ENCODE measurements around the gene ZNF740.

Gene ZNF740

DNA sequence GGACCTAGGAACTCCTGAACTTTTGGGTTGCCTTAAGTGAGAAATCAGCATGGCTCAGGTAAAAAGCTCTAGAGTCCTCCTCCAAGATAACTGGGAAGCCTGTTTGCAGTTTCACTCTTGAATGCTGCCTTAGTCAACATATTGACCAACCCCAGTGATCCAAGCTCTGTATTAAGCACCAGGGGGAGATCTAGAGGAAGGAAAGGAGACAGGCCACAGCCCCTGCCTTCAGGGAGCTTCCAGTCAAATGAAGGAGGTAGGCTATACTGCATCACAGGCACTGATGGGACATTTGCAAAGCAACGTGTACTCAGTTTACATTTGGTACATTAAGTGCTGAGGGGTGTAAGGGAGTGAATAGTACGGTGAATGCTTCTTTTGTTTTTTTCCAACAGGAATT is 1.4 kb downstream of the ZNF740 start:
- Histone ChIP-seq H3K9me3 (ENCODE audit: control insufficient read depth, insufficient read depth, low read length) (no peaks in the 10 kb centered on the region), H3K4me1 (ENCODE audit: insufficient read depth, low read length) (peaks cover 4% of the 10 kb centered on the region; the same call in 1 of the 2 replicates), H3K9ac (ENCODE audit: low read depth, low read length) (no peak overlapping the region), H3K36me3 (ENCODE audit: insufficient read depth, low read length) (no peaks in the 10 kb centered on the region; the same call in none of the 2 replicates)

DNA sequence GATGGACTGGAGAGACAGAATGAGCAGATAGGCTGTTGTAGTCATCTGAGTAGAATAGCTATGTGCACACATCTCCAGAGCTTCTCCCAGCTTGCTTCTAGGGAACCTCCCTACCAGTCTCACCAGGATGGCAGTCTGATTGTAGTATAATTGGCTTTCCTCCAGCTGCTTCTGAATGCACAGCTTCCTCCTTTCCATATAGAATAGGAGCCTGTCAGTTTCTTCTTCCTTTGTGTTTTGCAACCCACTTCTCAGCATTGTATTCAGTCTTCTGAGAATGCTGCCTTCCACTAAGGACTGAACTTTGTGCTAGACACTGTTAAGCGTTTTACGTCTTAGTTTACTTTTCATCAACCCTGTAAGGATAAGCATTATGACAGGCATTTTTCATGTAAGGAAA is 2.4 kb downstream of the ZNF740 start:
- Histone ChIP-seq H3K9ac (ENCODE audit: low read depth, low read length) (no peak overlapping the region), H3K4me1 (ENCODE audit: insufficient read depth, low read length) (peaks cover 4% of the 10 kb centered on the region; the same call in 1 of the 2 replicates)

GRCh38 chr12:53184828-53185227 is 4.3 kb downstream of the ZNF740 start:
- Histone ChIP-seq H3K9me3 (ENCODE audit: control insufficient read depth, insufficient read depth, low read length) (no peaks in the 10 kb centered on the region), H3K9ac (ENCODE audit: low read depth, low read length) (no peak overlapping the region), H3K4me1 (ENCODE audit: insufficient read depth, low read length) (peaks cover 4% of the 10 kb centered on the region; the same call in 1 of the 2 replicates), H3K36me3 (ENCODE audit: insufficient read depth, low read length) (no peaks in the 10 kb centered on the region; the same call in none of the 2 replicates)

More for the DNA sequence above, 2.4 kb downstream of the ZNF740 start:
- H3K36me3 ChIP-seq (ENCODE audit: insufficient read depth, low read length), result no peaks in the 10 kb centered on the region; the same call in none of the 2 replicates
- H3K9me3 ChIP-seq (ENCODE audit: control insufficient read depth, insufficient read depth, low read length), result no peaks in the 10 kb centered on the region

DNA sequence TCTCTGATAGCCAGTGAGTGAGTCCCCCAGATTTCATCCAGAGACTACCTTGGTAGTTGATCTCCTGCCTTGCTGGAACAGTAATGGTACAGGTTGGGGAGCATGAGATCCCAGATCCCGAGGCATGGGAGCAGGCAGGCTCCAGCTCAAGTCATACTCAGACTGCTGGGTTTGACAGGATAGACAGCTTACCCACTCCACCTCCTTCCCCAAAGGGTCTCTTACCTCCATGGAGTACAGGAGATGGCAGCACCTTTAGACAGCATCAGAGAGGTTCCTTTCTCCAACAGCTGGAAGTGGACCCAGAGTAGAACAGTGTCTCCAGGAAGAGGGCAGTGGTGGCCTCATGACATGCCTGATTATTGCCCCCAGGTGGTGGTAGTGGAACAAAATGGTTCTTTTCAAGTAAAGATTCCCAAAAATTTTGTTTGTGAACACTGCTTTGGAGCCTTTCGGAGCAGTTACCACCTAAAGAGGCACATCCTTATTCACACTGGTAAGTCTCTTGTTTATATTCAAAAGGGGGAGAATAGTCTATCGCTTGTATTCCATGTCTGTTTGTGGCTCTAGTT is 5.1 kb downstream of the ZNF740 start:
- Histone ChIP-seq H3K36me3 (ENCODE audit: insufficient read depth, low read length) (no peaks in the 10 kb centered on the region; the same call in none of the 2 replicates), H3K4me1 (ENCODE audit: insufficient read depth, low read length) (peaks cover 4% of the 10 kb centered on the region; the same call in 1 of the 2 replicates), H3K9me3 (ENCODE audit: control insufficient read depth, insufficient read depth, low read length) (no peaks in the 10 kb centered on the region)

DNA sequence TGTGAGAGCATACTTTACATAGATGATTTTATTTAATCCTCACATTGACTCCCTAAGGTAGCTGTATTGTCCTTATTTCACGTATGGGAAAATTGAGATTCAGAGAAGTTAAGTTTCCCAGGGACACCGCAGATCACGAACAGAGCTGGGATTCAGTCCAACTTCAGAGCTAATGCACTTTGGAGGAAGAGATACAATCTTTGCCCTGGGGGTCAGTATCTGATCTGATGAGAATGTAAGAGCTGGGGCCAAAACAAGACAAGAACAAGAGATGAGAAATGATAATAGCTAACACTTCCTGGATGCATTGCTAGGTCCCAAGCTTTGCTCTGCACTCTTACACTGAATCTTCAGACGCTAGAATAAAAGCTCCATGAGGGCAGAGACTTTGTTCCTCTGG is 6.2 kb downstream of the ZNF740 start:
- no peaks in the 10 kb centered on the region; the same call in none of the 2 replicates for H3K36me3 ChIP-seq (ENCODE audit: insufficient read depth, low read length)
- H3K4me1 ChIP-seq (ENCODE audit: insufficient read depth, low read length), result peaks cover under 1% of the 10 kb centered on the region; the same call in 1 of the 2 replicates
- no peaks in the 10 kb centered on the region for H3K9me3 ChIP-seq (ENCODE audit: control insufficient read depth, insufficient read depth, low read length)
- H3K9ac ChIP-seq (ENCODE audit: low read depth, low read length), result no peak overlapping the region

More for the DNA sequence above, 5.1 kb downstream of the ZNF740 start:
- H3K9ac ChIP-seq (ENCODE audit: low read depth, low read length), result no peak overlapping the region

DNA sequence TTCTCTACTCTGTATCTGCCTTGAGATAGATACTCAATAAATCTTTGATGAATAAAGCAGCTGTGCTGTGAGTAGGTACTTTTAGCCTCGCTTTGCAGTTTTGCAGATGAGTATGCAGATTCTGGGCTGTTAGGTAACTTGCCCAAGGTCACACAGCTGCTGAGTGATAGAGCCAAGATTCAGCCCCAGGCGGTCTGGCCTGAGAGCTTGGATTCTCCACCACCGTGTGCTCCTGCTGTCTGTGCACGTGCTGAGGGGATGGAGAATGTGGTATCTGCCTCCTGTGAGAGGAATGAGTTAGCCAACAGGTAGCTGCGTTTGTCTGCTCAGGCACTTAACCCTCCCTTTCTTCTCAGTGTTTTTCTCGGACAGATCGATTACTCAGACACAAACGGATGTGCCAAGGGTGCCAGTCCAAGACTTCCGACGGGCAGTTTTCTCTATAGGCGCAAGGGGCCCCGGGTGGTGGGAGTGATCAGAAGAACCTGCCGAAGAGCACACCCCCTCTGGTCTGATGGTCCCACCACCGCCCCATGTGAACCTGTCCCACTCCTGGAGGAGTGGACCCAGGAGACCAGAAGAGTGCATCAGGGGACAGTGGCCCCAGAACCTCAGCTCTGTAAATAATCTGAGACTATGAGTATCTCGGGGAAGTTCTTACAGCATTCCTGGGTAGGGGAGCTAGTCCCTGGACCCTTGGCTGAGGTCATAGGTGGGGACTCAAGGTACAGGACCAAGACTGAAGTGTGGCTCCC is 6.8 kb downstream of the ZNF740 start:
- no peaks in the 10 kb centered on the region for H3K9me3 ChIP-seq (ENCODE audit: control insufficient read depth, insufficient read depth, low read length)
- H3K9ac ChIP-seq (ENCODE audit: low read depth, low read length), result no peak overlapping the region
- no peaks in the 10 kb centered on the region; the same call in none of the 2 replicates for H3K36me3 ChIP-seq (ENCODE audit: insufficient read depth, low read length)
- H3K4me1 ChIP-seq (ENCODE audit: insufficient read depth, low read length), result no peaks in the 10 kb centered on the region

- no peaks in the 10 kb centered on the region; the same call in none of the 2 replicates for H3K36me3 ChIP-seq (ENCODE audit: insufficient read depth, low read length)
- H3K9ac ChIP-seq (ENCODE audit: low read depth, low read length), result no peak overlapping the region
- H3K4me1 ChIP-seq (ENCODE audit: insufficient read depth, low read length), result no peaks in the 10 kb centered on the region
- H3K9me3 ChIP-seq (ENCODE audit: control insufficient read depth, insufficient read depth, low read length), result no peaks in the 10 kb centered on the region
These were observed 9.7 kb downstream of the ZNF740 start for GRCh38 chr12:53190108-53190729.

- Histone ChIP-seq H3K4me1 (ENCODE audit: insufficient read depth, low read length) (no peaks in the 10 kb centered on the region), H3K9ac (ENCODE audit: low read depth, low read length) (no peak overlapping the region), H3K36me3 (ENCODE audit: insufficient read depth, low read length) (no peaks in the 10 kb centered on the region; the same call in 1 of the 2 replicates), H3K9me3 (ENCODE audit: control insufficient read depth, insufficient read depth, low read length) (no peaks in the 10 kb centered on the region)
These were observed 10.8 kb downstream of the ZNF740 start for GRCh38 chr12:53191096-53191884.

- H3K36me3 ChIP-seq (ENCODE audit: insufficient read depth, low read length), result no peaks in the 10 kb centered on the region
These were observed 11.5 kb downstream of the ZNF740 start for GRCh38 chr12:53191885-53192530.

GRCh38 chr12:53192531-53193021 is 12.1 kb downstream of the ZNF740 start:
- Histone ChIP-seq H3K9me3 (ENCODE audit: control insufficient read depth, insufficient read depth, low read length) (no peaks in the 10 kb centered on the region), H3K9ac (ENCODE audit: low read depth, low read length) (no peak overlapping the region), H3K4me1 (ENCODE audit: insufficient read depth, low read length) (no peaks in the 10 kb centered on the region), H3K36me3 (ENCODE audit: insufficient read depth, low read length) (no peaks in the 10 kb centered on the region)

More at GRCh38 chr12:53191885-53192530, 11.5 kb downstream of the ZNF740 start:
- Histone ChIP-seq H3K9ac (ENCODE audit: low read depth, low read length) (no peak overlapping the region), H3K4me1 (ENCODE audit: insufficient read depth, low read length) (no peaks in the 10 kb centered on the region), H3K9me3 (ENCODE audit: control insufficient read depth, insufficient read depth, low read length) (no peaks in the 10 kb centered on the region)

GRCh38 chr12:53193040-53193439 is 12.5 kb downstream of the ZNF740 start:
- H3K9me3 ChIP-seq (ENCODE audit: control insufficient read depth, insufficient read depth, low read length), result no peaks in the 10 kb centered on the region
- H3K9ac ChIP-seq (ENCODE audit: low read depth, low read length), result no peak overlapping the region
- no peaks in the 10 kb centered on the region for H3K4me1 ChIP-seq (ENCODE audit: insufficient read depth, low read length)
- H3K36me3 ChIP-seq (ENCODE audit: insufficient read depth, low read length), result no peaks in the 10 kb centered on the region

DNA sequence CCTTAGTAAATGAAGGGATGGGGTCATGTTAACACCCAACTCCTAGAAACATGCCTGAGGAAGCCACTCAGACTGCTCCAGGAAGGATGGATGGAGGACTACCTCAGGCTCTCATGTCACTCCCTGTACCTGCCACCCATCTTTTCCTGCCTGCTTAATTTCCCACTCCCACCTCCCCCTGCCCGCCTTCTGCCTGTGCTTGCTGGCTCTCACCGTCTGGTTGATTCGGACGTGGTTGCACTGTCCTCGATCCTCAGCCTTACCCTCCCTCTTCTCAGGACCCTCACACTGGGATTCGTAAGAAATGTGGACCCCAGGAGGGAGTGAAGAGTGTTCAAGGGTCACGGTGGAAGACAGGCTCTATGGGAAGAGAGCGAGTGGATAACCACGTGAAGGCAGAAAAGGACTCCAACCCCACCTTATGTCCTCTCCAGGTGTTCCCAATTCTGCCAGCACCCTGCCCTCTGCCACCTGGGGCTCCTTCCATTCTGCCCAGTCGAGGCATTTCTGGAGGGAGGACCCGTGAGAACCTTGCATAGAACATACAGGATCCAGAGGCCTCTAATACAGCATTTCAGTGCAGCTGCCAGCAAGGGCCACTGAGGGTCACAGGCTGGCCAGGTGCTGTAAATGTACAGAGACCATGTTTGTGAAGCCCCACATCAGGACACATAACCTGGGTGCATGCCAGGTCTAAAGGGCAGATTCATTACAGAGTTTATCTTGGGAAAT is 13.6 kb downstream of the ZNF740 start:
- Histone ChIP-seq H3K9me3 (ENCODE audit: control insufficient read depth, insufficient read depth, low read length) (no peaks in the 10 kb centered on the region), H3K36me3 (ENCODE audit: insufficient read depth, low read length) (no peaks in the 10 kb centered on the region), H3K9ac (ENCODE audit: low read depth, low read length) (no peak overlapping the region), H3K4me1 (ENCODE audit: insufficient read depth, low read length) (no peaks in the 10 kb centered on the region)

DNA sequence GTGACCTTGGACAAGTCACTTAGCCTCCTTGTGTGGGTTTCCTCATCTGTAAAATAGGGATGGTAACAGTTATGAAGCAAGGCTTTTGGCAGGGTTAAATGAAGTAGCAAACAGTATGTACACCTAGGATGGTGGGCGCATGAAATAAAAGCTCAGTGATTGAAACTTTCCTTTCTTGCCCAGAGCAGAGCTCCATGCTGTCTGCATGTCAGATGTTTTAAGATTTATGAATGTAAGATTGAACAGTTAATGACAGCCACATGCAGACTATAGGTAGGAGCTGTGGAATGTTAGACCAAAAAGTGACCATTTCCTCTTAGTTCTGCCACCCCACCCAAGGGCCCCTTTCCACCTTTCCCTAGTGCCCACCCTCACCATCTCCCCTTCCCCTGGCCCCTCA is 14.5 kb downstream of the ZNF740 start:
- Histone ChIP-seq H3K36me3 (ENCODE audit: insufficient read depth, low read length) (no peaks in the 10 kb centered on the region), H3K4me1 (ENCODE audit: insufficient read depth, low read length) (no peaks in the 10 kb centered on the region), H3K9ac (ENCODE audit: low read depth, low read length) (no peak overlapping the region), H3K9me3 (ENCODE audit: control insufficient read depth, insufficient read depth, low read length) (no peaks in the 10 kb centered on the region)
